ENCODE measurements around the gene CASQ1. TPM values are rescaled to one million over a fixed set of nuclear protein-coding genes. Genes with fewer than 3 reads are reported as not detected.

The CASQ1 gene
- 100 to 1,000 TPM; 255 to 894 (median 358) TPM for total RNA-seq

DNA sequence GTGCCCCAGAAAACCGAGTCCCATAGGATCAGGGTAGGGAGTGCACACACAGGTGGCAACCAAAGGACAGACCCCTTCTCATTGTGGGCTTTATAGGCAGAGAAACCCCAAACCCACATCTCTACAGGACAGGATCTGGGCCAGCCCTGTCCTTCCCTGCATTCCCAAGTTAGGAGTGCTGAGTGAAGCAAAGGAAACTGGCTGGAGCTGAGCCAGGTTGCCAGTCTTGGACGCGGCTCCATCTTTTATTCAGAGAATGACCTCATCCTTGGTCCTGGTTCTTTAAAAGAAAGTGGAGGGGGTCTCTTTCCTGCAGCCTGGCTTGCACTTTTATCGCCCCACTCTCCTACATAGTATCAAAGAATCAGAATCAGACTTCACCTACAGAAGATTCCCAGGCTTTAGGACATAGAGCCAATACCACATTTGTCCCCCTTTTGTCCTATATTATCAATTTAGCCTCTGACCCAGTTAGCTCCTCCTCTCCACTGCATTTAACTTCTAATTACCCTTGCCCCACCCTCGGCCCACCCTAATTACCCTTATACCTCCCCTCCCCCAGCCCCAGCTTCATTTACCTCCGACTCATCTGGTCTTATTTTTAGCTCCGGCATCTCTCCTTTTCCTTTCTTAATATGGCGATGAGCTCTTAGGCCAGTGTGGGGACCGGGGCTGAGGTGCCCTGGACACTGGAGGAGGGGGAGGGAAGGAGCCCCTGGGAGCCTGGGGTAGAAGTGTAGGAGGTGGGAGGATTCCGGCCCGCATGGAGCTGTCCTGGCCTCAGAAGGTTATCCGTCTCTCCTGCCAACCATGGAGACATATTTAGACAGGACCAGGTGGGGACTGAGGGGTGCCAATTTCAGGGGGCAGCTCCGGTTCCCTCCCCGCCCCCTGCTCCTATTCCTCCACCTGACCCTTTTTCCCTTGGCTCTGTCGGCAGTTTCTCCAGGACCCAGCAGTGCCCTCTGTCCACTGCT, at the start of gene CASQ1:
Gene CASQ1, plus strand, starts transcription at position 927 of the 977 bp plus-strand sequence. CDS start 177 bp downstream, outside the sequence.
- Histone ChIP-seq H3K36me3 (peaks cover 0 to 11% of the 10 kb centered on the region in 2 donors), H3K27me3 (no peaks in the 10 kb centered on the region), H3K27ac (peak within 1 kb of the TSS; percentile 90 to 95 (median 92)), H3K9me3 (no peaks in the 10 kb centered on the region), H3K4me3 (peak within 1 kb of the TSS; percentile 41 to 54 (median 47)), H3K4me1 (peaks cover 56 to 66% of the 10 kb centered on the region in 2 donors)
- in situ Hi-C loops (cut with MboI; ENCODE audit: low sequenced_read_pairs in 4 of 4) (loop anchor here in 3 of 4 donors (5.0 to 10.0 kb wide), 5 partner anchors 57 to 185 kb away; no protein-coding TSS in a partner anchor), intact Hi-C loops (cut with DNase I; ENCODE audit: low total_unique reads) (loop anchor here (2.0 to 5.0 kb wide), 3 partner anchors 21 to 152 kb away; partner anchors contain the start of genes ATP1A2, COPA and NCSTN)
- DNase-seq (peak; percentile 45 to 86), ATAC-seq (peak; percentile 52 to 58)
- peak in 1 of 2 donors; percentile 64 for TF ChIP-seq POLR2A (IDR thresholded peaks at IDR 0.05)
- TF ChIP-seq, protein P1, sequence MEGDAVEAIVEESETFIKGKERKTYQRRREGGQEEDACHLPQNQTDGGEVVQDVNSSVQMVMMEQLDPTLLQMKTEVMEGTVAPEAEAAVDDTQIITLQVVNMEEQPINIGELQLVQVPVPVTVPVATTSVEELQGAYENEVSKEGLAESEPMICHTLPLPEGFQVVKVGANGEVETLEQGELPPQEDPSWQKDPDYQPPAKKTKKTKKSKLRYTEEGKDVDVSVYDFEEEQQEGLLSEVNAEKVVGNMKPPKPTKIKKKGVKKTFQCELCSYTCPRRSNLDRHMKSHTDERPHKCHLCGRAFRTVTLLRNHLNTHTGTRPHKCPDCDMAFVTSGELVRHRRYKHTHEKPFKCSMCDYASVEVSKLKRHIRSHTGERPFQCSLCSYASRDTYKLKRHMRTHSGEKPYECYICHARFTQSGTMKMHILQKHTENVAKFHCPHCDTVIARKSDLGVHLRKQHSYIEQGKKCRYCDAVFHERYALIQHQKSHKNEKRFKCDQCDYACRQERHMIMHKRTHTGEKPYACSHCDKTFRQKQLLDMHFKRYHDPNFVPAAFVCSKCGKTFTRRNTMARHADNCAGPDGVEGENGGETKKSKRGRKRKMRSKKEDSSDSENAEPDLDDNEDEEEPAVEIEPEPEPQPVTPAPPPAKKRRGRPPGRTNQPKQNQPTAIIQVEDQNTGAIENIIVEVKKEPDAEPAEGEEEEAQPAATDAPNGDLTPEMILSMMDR (IDR thresholded peaks at IDR 0.05 in 4 of 5, conservative IDR thresholded peaks at IDR 0.05 in 1 of 5), result no peak

- H3K36me3 ChIP-seq, result peaks cover 4 to 33% of the 10 kb centered on the region in 2 donors
- ATAC-seq (no peak), DNase-seq (no peak)
- H3K4me3 ChIP-seq, result no peak overlapping the region
- in situ Hi-C loops (cut with MboI; ENCODE audit: low sequenced_read_pairs in 4 of 4) (no loop called here), intact Hi-C loops (cut with DNase I; ENCODE audit: low total_unique reads) (no loop called here)
- TF ChIP-seq, protein P1 (IDR thresholded peaks at IDR 0.05 in 4 of 5, conservative IDR thresholded peaks at IDR 0.05 in 1 of 5), result no peak
- TF ChIP-seq POLR2A (IDR thresholded peaks at IDR 0.05), result no peak
- no peaks in the 10 kb centered on the region for H3K9me3 ChIP-seq
- H3K27ac ChIP-seq, result peak overlapping the region; percentile 92 to 100 (median 98)
- H3K4me1 ChIP-seq, result peaks cover 6 to 8% of the 10 kb centered on the region in 2 donors
- H3K27me3 ChIP-seq, result no peaks in the 10 kb centered on the region
Observed at GRCh38 chr1:160143695-160144094, 46.7 kb upstream of the CASQ1 start.

- Histone ChIP-seq H3K4me1 (peaks cover under 1 to 8% of the 10 kb centered on the region in 2 donors), H3K36me3 (peaks cover 0 to 21% of the 10 kb centered on the region in 2 donors), H3K4me3 (no peak overlapping the region), H3K27ac (peak overlapping the region; percentile 81 to 100 (median 87)), H3K27me3 (no peaks in the 10 kb centered on the region), H3K9me3 (no peaks in the 10 kb centered on the region)
- ATAC-seq (peak in 1 of 2 donors; percentile 16), DNase-seq (peak in 1 of 2 donors; percentile 61)
- in situ Hi-C loops (cut with MboI; ENCODE audit: low sequenced_read_pairs in 4 of 4), result no loop called here
- intact Hi-C loops (cut with DNase I; ENCODE audit: low total_unique reads), result no loop called here
- TF ChIP-seq, protein P1 (IDR thresholded peaks at IDR 0.05 in 4 of 5, conservative IDR thresholded peaks at IDR 0.05 in 1 of 5), result no peak
- no peak for TF ChIP-seq POLR2A (IDR thresholded peaks at IDR 0.05)
Observed at GRCh38 chr1:160144921-160145320, 45.5 kb upstream of the CASQ1 start.

DNA sequence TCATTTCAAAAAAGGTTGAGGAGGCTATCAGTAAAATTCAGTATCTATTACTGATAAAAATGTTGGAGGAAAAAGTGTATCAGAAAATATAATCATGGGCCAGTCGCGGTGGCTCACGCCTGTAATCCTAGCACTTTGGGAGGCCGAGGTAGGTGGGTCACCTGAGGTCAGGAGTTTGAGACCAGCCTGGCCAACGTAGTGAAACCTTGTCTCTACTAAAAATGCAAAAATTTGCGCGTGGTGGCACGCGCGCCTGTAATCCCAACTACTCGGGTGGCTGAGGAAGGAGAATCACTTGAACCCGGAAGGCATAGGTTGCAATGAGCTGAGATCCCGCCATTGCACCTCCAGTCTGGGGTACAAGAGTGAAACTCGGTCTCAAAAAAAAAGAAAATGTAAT, 44.3 kb upstream of the CASQ1 start:
- peaks cover 0 to 11% of the 10 kb centered on the region in 2 donors for H3K36me3 ChIP-seq
- H3K4me1 ChIP-seq, result peaks cover 0 to 8% of the 10 kb centered on the region in 2 donors
- peak in 1 of 2 donors; percentile 45 for DNase-seq
- in situ Hi-C loops (cut with MboI; ENCODE audit: low sequenced_read_pairs in 4 of 4), result no loop called here
- H3K9me3 ChIP-seq, result no peaks in the 10 kb centered on the region
- TF ChIP-seq, protein P1 (IDR thresholded peaks at IDR 0.05 in 4 of 5, conservative IDR thresholded peaks at IDR 0.05 in 1 of 5), result no peak
- TF ChIP-seq POLR2A (IDR thresholded peaks at IDR 0.05), result no peak
- no peaks in the 10 kb centered on the region for H3K27me3 ChIP-seq
- no peak overlapping the region for H3K4me3 ChIP-seq
- peak; percentile 5 for ATAC-seq
- H3K27ac ChIP-seq, result peak overlapping the region; percentile 81 to 100 (median 87)
- intact Hi-C loops (cut with DNase I; ENCODE audit: low total_unique reads), result loop anchor here (2.0 kb wide), 1 partner anchor 45 kb away; no protein-coding TSS in a partner anchor
